Panc1 (cell line): ENCODE results near the gene COL6A3.

Experiments
- SIN3A ChIP-seq: IDR thresholded peaks from 2 replicates; pipeline ENCODE4 v1.6.1; 2012; ENCODE audit warnings: low read depth, mild to moderate bottlenecking, low read length, moderate library complexity, borderline replicate concordance; ENCODE audit not compliant: insufficient read depth
- TCF7L2 ChIP-seq: IDR thresholded peaks from 2 replicates; pipeline ENCODE4 v1.6.1; 2011; ENCODE audit warnings: mild to moderate bottlenecking, low read depth, low read length, inconsistent platforms
- TF ChIP-seq, protein P1 (sequence below): fragments of 450-650 bp; IDR thresholded peaks from 2 replicates; pipeline ENCODE4 v1.5.1; 2017; ENCODE audit warnings: mild to moderate bottlenecking

DNA sequence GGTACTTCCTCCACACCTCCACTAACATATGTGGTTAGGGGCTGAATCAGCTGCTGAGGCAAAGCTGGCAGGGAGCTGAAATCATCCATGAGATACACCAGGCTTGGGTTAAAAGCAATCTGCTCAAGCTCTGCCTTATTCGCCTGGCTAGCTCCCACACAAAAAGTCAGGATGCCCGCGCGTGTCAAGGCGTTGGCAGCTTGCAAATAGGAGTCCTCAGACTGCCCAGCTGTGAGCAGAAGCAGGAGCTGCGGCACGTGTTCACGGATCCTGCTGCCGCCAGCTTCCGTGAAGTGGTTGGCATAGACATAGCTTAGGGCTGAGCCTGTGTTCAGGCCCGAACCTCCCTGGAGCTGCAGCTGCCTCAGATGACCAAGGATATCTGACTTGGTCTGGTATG, 35.3 kb downstream of the COL6A3 start:
- TF ChIP-seq SIN3A (no peak), TCF7L2 (no peak)
- TF ChIP-seq, protein P1, sequence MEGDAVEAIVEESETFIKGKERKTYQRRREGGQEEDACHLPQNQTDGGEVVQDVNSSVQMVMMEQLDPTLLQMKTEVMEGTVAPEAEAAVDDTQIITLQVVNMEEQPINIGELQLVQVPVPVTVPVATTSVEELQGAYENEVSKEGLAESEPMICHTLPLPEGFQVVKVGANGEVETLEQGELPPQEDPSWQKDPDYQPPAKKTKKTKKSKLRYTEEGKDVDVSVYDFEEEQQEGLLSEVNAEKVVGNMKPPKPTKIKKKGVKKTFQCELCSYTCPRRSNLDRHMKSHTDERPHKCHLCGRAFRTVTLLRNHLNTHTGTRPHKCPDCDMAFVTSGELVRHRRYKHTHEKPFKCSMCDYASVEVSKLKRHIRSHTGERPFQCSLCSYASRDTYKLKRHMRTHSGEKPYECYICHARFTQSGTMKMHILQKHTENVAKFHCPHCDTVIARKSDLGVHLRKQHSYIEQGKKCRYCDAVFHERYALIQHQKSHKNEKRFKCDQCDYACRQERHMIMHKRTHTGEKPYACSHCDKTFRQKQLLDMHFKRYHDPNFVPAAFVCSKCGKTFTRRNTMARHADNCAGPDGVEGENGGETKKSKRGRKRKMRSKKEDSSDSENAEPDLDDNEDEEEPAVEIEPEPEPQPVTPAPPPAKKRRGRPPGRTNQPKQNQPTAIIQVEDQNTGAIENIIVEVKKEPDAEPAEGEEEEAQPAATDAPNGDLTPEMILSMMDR: no peak
